A549 (cell line): ENCODE results near the gene ARAP1.

ENCODE experiments used
- BHLHE40 ChIP-seq: IDR thresholded peaks from 2 replicates; pipeline ENCODE4 v1.6.1; 2012; ENCODE audit warnings: low read depth, low read length, inconsistent platforms
- CBX2 ChIP-seq: fragments of 200-600 bp; sonication (generic); IDR thresholded peaks from 2 replicates; pipeline ENCODE4 v1.6.1; 2016; ENCODE audit warnings: low read depth, mild to moderate bottlenecking, borderline replicate concordance
- CEBPB ChIP-seq, 2 experiments: fragments of >200 bp in 1 of 2; sonication (Bioruptor Twin) in 1 of 2; formaldehyde crosslinking in 1 of 2; IDR thresholded peaks; 2 replicates each; pipeline ENCODE4 v1.6.1; 2012 to 2016
- CTCF ChIP-seq: fragments of >200 bp; sonication (Bioruptor Twin); formaldehyde crosslinking; IDR thresholded peaks from 3 replicates; pipeline ENCODE4 v1.5.1; 2016
- E2F6 ChIP-seq: IDR thresholded peaks from 2 replicates; pipeline ENCODE4 v1.6.1; 2012; ENCODE audit warnings: low read depth, borderline replicate concordance
- HDAC2 ChIP-seq: fragments of 200-600 bp; sonication (generic); IDR thresholded peaks from 2 replicates; pipeline ENCODE4 v1.6.1; 2016
- JUNB ChIP-seq: fragments of >200 bp; sonication (Bioruptor Twin); formaldehyde crosslinking; IDR thresholded peaks from 2 replicates; pipeline ENCODE4 v1.6.1; 2016
- NFE2L2 ChIP-seq: fragments of 150-350 bp; conservative IDR thresholded peaks from 2 replicates; pipeline ENCODE4 v1.6.1; 2014; ENCODE audit warnings: low read length
- POLR2AphosphoS2 ChIP-seq: conservative IDR thresholded peaks from 2 replicates; pipeline ENCODE4 v1.6.1; 2012; ENCODE audit warnings: low read length, improper control_type of control experiment, inconsistent platforms
- RAD21 ChIP-seq, 2 experiments: fragments of >200 bp in 1 of 2; sonication (Bioruptor Twin) in 1 of 2; formaldehyde crosslinking in 1 of 2; IDR thresholded peaks in 1 of 2; conservative IDR thresholded peaks in 1 of 2; 2 replicates in 1 of 2; 3 replicates in 1 of 2; pipeline ENCODE4 v1.6.1; 2012 to 2018; ENCODE audit warnings: inconsistent platforms in 1 of 2
- RNF2 ChIP-seq: fragments of 200-600 bp; sonication (generic); IDR thresholded peaks from 2 replicates; pipeline ENCODE4 v1.6.1; 2016; ENCODE audit warnings: low read depth, mild to moderate bottlenecking, antibody characterized with exemption, moderate library complexity, borderline replicate concordance
- SREBF2 ChIP-seq: fragments of 450-650 bp; IDR thresholded peaks from 2 replicates; pipeline ENCODE4 v1.6.1; 2014; ENCODE audit warnings: mild to moderate bottlenecking, moderate library complexity
- ZC3H11A ChIP-seq: fragments of 450-650 bp; IDR thresholded peaks from 2 replicates; pipeline ENCODE4 v1.6.1; 2014; ENCODE audit warnings: antibody characterized with exemption, mild to moderate bottlenecking

GRCh38 chr11:72732329-72732728 lies 19.9 kb downstream of the ARAP1 start:
- TF ChIP-seq CTCF, result no peak
- TF ChIP-seq SREBF2, result no peak
- TF ChIP-seq ZC3H11A, result no peak
- no peak for TF ChIP-seq RAD21 (conservative IDR thresholded peaks at IDR 0.05 in 1 of 2, IDR thresholded peaks at IDR 0.05 in 1 of 2)
- no peak for TF ChIP-seq JUNB
- no peak for TF ChIP-seq RNF2
- no peak for TF ChIP-seq HDAC2
- TF ChIP-seq POLR2AphosphoS2, result no peak
- TF ChIP-seq NFE2L2, result no peak
- TF ChIP-seq CEBPB (IDR thresholded peaks at IDR 0.05), result no peak
- no peak for TF ChIP-seq CBX2
- no peak for TF ChIP-seq E2F6
- no peak for TF ChIP-seq BHLHE40
